Epithelial cell of umbilical artery (primary cell): ENCODE data around the gene HMSD. TPM values are rescaled to one million over a fixed set of nuclear protein-coding genes. Genes with fewer than 3 reads are reported as not detected.

Experiments
- total RNA-seq: library from RNA; depleted of rRNA; stranded (reverse); fragments of >200 nt; gene quantifications from 2 replicates; pipeline ENCODE4 v1.2.3, GENCODE V29; 2014

The HMSD gene, protein sequence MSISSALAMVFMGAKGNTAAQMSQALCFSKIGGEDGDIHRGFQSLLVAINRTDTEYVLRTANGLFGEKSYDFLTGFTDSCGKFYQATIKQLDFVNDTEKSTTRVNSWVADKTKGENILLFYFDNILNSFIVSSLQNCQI
- 0.15 and 0.65 TPM in 2 replicates for total RNA-seq

DNA sequence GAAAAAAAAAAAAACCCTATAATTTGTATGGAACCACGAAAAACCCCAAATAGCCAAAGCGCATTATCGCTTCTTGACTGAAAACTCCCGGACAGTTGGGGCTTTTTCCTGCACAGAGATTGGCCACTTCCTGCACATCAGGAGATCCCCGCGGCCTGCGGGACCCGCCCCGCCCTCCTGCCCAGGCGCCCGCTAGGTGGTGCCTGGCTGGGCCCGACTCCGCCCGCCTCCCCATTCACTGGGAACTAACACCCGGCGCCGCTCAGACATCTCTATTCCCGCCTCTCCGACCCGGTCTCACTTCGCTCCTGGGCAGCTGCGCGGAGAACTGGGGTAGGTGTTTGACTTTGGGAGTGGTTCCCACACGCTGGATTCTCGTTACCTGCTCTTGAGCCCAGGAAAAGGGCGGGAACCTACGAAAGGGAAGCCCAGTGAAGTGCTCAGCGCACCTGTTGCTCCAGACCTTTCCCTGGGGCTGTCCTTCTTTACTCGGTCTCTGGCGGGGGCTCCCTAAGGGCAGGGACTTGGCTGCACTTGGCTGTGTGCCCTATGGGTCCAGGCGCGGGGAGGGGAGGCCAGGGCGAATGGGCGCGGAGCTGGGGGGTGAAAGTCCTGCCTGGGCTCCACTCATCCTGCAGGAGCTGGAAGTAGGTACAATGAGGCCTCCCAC is at the start of gene HMSD:
HMSD (plus strand) TSS at position 234 of the 670 bp plus-strand sequence. CDS start 4,155 bp downstream, outside the sequence.

DNA sequence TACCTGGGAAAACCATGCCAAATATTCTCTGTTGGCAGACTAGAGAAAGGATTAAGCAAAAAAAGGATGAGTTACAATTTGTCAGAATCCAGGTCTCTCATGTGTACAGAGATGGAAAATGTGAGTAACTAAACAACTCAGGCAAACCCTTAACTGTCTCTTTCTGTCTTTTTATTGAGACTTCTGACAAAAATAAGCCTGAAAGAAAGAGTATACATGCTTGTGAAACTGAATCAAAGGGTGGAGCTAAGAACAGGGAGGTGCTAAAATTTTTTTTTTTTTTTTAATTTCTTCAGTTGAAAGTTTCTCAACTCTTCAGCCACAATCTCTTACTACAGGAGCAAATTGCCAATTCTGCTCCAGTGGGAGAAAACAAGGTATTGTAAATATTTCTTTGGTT is 41.4 kb upstream of the HMSD start, which contains the start of gene SERPINB10:
SERPINB10 (plus strand) TSS at position 295 of the 400 bp plus-strand sequence. CDS start 7,553 bp downstream, outside the sequence.

DNA sequence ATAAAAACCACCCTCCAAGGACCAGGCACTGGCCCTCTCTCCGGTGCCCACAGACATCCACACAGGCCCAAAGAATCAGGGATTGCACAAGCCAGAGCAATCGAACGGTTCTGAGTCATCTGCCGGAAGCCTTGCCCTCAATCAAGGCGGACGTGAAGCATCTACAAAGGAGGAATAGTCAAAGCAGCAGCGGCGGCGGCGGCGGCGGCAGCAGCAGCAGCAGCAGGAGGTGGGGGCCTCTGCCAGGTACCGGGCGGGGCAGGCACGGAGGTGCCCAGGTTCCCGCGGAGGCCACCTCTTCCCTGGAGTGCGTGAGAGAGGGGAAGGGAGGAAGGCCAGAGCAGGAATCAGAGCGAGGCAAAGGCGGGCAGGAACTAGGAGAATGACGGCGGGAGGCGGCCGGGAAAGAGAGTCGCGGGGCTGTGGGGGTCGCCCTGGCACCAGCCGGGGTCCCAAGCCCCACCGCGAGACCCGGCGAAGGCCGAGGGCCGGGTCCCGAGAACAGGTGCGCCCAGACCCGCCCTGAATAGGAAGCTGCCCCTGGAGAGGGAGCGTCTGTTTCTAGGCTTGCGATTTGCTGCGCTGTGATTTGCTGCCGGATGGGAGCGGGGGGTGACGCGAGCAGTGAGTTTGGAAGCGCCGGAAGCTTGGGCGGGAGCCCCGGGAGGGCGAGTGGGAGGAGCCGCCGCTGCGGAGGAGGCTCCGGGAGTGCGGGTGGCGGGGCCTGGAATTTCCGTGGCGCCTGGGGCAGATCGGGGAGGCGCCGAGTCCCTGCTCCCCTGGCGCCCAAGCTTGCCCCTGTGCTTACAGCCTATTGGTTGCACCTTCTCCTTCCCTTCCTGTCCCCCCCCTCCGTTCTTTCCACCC is 21.1 kb downstream of the HMSD start, which contains the start of gene SERPINB8:
SERPINB8 (plus strand) TSS at position 140 of the 867 bp plus-strand sequence. CDS start 8,228 bp downstream, outside the sequence.

Other genes with a start within 250 kb of the HMSD start
- gene SERPINB11, start 246.3 kb upstream of the HMSD start, total RNA-seq: not detected in 2 replicates
- gene SERPINB7, start 173.9 kb upstream of the HMSD start, total RNA-seq: under 0.01 and 0.30 TPM in 2 replicates
- 2.6 and 6.2 TPM in 2 replicates for gene SERPINB2, start 61.6 kb upstream of the HMSD start, total RNA-seq
- gene SERPINB10, start 41.3 kb upstream of the HMSD start, total RNA-seq: 0.32 TPM in 1 of 2 replicates, not detected in the other
- gene SERPINB8, start 20.8 kb downstream of the HMSD start, total RNA-seq: 29.9 and 33.1 TPM in 2 replicates
- not detected in 2 replicates for gene LINC00305, start 199.8 kb downstream of the HMSD start, total RNA-seq